Calu3 (cell line): ENCODE data around the gene LEMD2. TPM values are rescaled to one million over a fixed set of nuclear protein-coding genes. Genes with fewer than 3 reads are reported as not detected.

ENCODE experiments used
- total RNA-seq: library from RNA; stranded (reverse); gene quantifications from 2 replicates; pipeline ENCODE4 v1.2.3, GENCODE V29; 2022

LEMD2 gene
- total RNA-seq, 1 experiment from 2014 or later: 126 TPM

Other genes with a start within 250 kb of the LEMD2 start
- gene BAK1, start 208.9 kb downstream of the LEMD2 start, total RNA-seq: 31.6 and 44.1 TPM in 2 replicates
- 136 and 143 TPM in 2 replicates for gene ITPR3, start 167.8 kb downstream of the LEMD2 start, total RNA-seq
- gene UQCC2, start 77.4 kb downstream of the LEMD2 start, total RNA-seq: 142 and 145 TPM in 2 replicates
- not detected in 2 replicates for gene IP6K3, start 42.2 kb downstream of the LEMD2 start, total RNA-seq
- not detected in 2 replicates for gene MLN, start 14.9 kb upstream of the LEMD2 start, total RNA-seq